HS-27A (cell line): ENCODE data around the gene HLCS.

Experiments used
- DNase-seq: peaks from one replicate; pipeline ENCODE4 v3.0.0-alpha.2; 2012; ENCODE audit warnings: low read depth, missing footprints

The HLCS gene

GRCh38 chr21:36915014-36915695 is 51.3 kb downstream of the HLCS start:
- no peak for DNase-seq

GRCh38 chr21:36914244-36915013 is 52.0 kb downstream of the HLCS start:
- no peak for DNase-seq

GRCh38 chr21:36913247-36914169 is 53.0 kb downstream of the HLCS start:
- DNase-seq: no peak

GRCh38 chr21:36910581-36911307 is 55.7 kb downstream of the HLCS start:
- DNase-seq: no peak

GRCh38 chr21:36909901-36910561 is 56.4 kb downstream of the HLCS start:
- DNase-seq: peak; percentile 94

GRCh38 chr21:36909423-36909822 is 57.0 kb downstream of the HLCS start:
- DNase-seq: no peak

GRCh38 chr21:36908260-36908908 is 58.1 kb downstream of the HLCS start:
- DNase-seq: no peak

GRCh38 chr21:36904093-36904666 is 62.3 kb downstream of the HLCS start:
- DNase-seq: no peak

GRCh38 chr21:36902793-36903192 is 63.7 kb downstream of the HLCS start:
- no peak for DNase-seq

- no peak for DNase-seq
Measured at GRCh38 chr21:36902331-36902730, 64.1 kb downstream of the HLCS start.

GRCh38 chr21:36901575-36901974 is 64.9 kb downstream of the HLCS start:
- DNase-seq: no peak

GRCh38 chr21:36893581-36893980 is 72.9 kb downstream of the HLCS start:
- no peak for DNase-seq

GRCh38 chr21:36892201-36892600 is 74.3 kb downstream of the HLCS start:
- DNase-seq: no peak

- DNase-seq: no peak
Measured at GRCh38 chr21:36891692-36892091, 74.8 kb downstream of the HLCS start.

- no peak for DNase-seq
Measured at GRCh38 chr21:36891121-36891520, 75.3 kb downstream of the HLCS start.

- no peak for DNase-seq
Measured at GRCh38 chr21:36890086-36890485, 76.4 kb downstream of the HLCS start.

GRCh38 chr21:36889401-36889800 is 77.1 kb downstream of the HLCS start:
- DNase-seq: no peak

GRCh38 chr21:36888466-36888865 is 78.0 kb downstream of the HLCS start:
- DNase-seq: no peak

- no peak for DNase-seq
Measured at GRCh38 chr21:36887963-36888362, 78.5 kb downstream of the HLCS start.
